Measurements from ENCODE around the gene ZNF433. TPM values are rescaled to one million over a fixed set of nuclear protein-coding genes. Genes with fewer than 3 reads are reported as not detected.
"Not testable (repeated sequence)": the region's sequence is repeated elsewhere in the genome, so short reads cannot be mapped to it uniquely, and the experiment has no call there.

Gene ZNF433
- total RNA-seq, 2 experiments from 2014 or later, result 0.60 to 0.95 TPM

GRCh38 chr19:12043752-12044422, 8.4 kb upstream of the ZNF433 start:
- H3K27me3 Mint-ChIP-seq (ENCODE audit: low read depth), result no peaks in the 10 kb centered on the region
- no peak overlapping the region for H3K27ac Mint-ChIP-seq
- peaks cover 44% of the 10 kb centered on the region for H3K9me3 Mint-ChIP-seq (ENCODE audit: insufficient read depth)
- H3K4me1 Mint-ChIP-seq (ENCODE audit: low read depth), result no peaks in the 10 kb centered on the region
- ATAC-seq (no peak), DNase-seq (no peak)
- no peak overlapping the region for H3K4me3 Mint-ChIP-seq
- CTCF ChIA-PET, result no interaction called here
- peaks cover 44% of the 10 kb centered on the region for H3K36me3 Mint-ChIP-seq (ENCODE audit: low read depth)
- POLR2A ChIA-PET, result no interaction called here

GRCh38 chr19:12042893-12043292, 7.4 kb upstream of the ZNF433 start:
- CTCF ChIA-PET, result interaction anchor here (1.4 kb wide), 1 partner anchor 79 kb away, joined by 3 read pairs; no protein-coding TSS in a partner anchor
- H3K27ac Mint-ChIP-seq, result no peak overlapping the region
- peaks cover 43% of the 10 kb centered on the region for H3K9me3 Mint-ChIP-seq (ENCODE audit: insufficient read depth)
- POLR2A ChIA-PET, result no interaction called here
- peaks cover 45% of the 10 kb centered on the region for H3K36me3 Mint-ChIP-seq (ENCODE audit: low read depth)
- DNase-seq (no peak), ATAC-seq (no peak)
- H3K27me3 Mint-ChIP-seq (ENCODE audit: low read depth), result no peaks in the 10 kb centered on the region
- H3K4me1 Mint-ChIP-seq (ENCODE audit: low read depth), result no peaks in the 10 kb centered on the region
- no peak overlapping the region for H3K4me3 Mint-ChIP-seq

- Mint-ChIP-seq H3K9me3 (ENCODE audit: insufficient read depth) (peaks cover 4% of the 10 kb centered on the region), H3K36me3 (ENCODE audit: low read depth) (peaks cover 15% of the 10 kb centered on the region), H3K4me1 (ENCODE audit: low read depth) (peaks cover 9% of the 10 kb centered on the region), H3K4me3 (no peak overlapping the region), H3K27ac (no peak overlapping the region), H3K27me3 (ENCODE audit: low read depth) (no peaks in the 10 kb centered on the region)
- ATAC-seq (no peak), DNase-seq (no peak)
- POLR2A ChIA-PET, result interaction anchor here (1.0 to 1.6 kb wide), 2 partner anchors 46 to 69 kb away, joined by 3 to 4 read pairs; no protein-coding TSS in a partner anchor
- CTCF ChIA-PET, result interaction anchor here (1.2 to 1.8 kb wide), 5 partner anchors 25 to 110 kb away, joined by 3 to 7 read pairs (median 4); partner anchors contain the start of gene ZNF700
Measured at GRCh38 chr19:12034620-12035019, 859 bp downstream of the ZNF433 start.

GRCh38 chr19:12034198-12034597, 1.3 kb downstream of the ZNF433 start:
- Mint-ChIP-seq H3K9me3 (ENCODE audit: insufficient read depth) (peaks cover 4% of the 10 kb centered on the region), H3K4me3 (no peak overlapping the region), H3K27me3 (ENCODE audit: low read depth) (no peaks in the 10 kb centered on the region), H3K27ac (no peak overlapping the region), H3K36me3 (ENCODE audit: low read depth) (peaks cover 15% of the 10 kb centered on the region), H3K4me1 (ENCODE audit: low read depth) (peaks cover 9% of the 10 kb centered on the region)
- DNase-seq (no peak), ATAC-seq (no peak)
- CTCF ChIA-PET, result interaction anchor here (1.2 to 1.8 kb wide), 3 partner anchors 25 to 71 kb away, joined by 3 to 5 read pairs (median 4); no protein-coding TSS in a partner anchor
- POLR2A ChIA-PET, result interaction anchor here (1.6 kb wide), 1 partner anchor 46 kb away, joined by 4 read pairs; no protein-coding TSS in a partner anchor

DNA sequence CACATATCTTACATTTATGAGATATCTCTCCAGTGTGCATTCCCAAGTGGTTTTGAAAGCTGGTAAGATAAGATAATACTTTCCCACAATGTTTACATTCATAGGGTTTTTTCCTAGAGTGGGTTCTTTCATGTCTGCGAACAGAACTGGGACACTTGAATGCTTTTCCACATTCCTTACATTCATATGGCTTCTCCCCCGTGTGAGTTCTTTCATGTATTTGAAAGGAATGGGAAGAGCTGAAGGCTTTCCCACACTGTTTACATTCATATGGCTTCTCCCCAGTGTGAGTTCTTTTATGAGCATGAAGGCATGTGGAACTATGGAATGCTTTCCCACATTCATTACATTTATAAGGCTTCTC, 19.7 kb downstream of the ZNF433 start:
- Mint-ChIP-seq H3K36me3 (ENCODE audit: low read depth) (peaks cover 65% of the 10 kb centered on the region), H3K27me3 (ENCODE audit: low read depth) (no peaks in the 10 kb centered on the region), H3K4me1 (ENCODE audit: low read depth) (no peaks in the 10 kb centered on the region), H3K9me3 (ENCODE audit: insufficient read depth) (peaks cover 49% of the 10 kb centered on the region), H3K27ac (no peak overlapping the region), H3K4me3 (no peak overlapping the region)
- no peak for DNase-seq
- no peak for ATAC-seq
- ChIA-PET CTCF (no interaction called here), POLR2A (interaction anchor here (0.6 kb wide), 1 partner anchor 64 kb away, joined by 3 read pairs; no protein-coding TSS in a partner anchor)

GRCh38 chr19:12015015-12015752, 20.3 kb downstream of the ZNF433 start:
- Mint-ChIP-seq H3K27me3 (ENCODE audit: low read depth) (no peaks in the 10 kb centered on the region), H3K27ac (no peak overlapping the region), H3K4me3 (no peak overlapping the region), H3K36me3 (ENCODE audit: low read depth) (peaks cover 68% of the 10 kb centered on the region), H3K9me3 (ENCODE audit: insufficient read depth) (peaks cover 49% of the 10 kb centered on the region), H3K4me1 (ENCODE audit: low read depth) (no peaks in the 10 kb centered on the region)
- ChIA-PET POLR2A (interaction anchor here (0.6 kb wide), 1 partner anchor 65 kb away, joined by 3 read pairs; no protein-coding TSS in a partner anchor), CTCF (no interaction called here)
- ATAC-seq (no peak), DNase-seq (no peak)

GRCh38 chr19:12000152-12000981, 35.1 kb downstream of the ZNF433 start:
- Mint-ChIP-seq H3K9me3 (ENCODE audit: insufficient read depth) (peaks cover 15% of the 10 kb centered on the region), H3K4me3 (no peak overlapping the region), H3K36me3 (ENCODE audit: low read depth) (peaks cover 51% of the 10 kb centered on the region), H3K4me1 (ENCODE audit: low read depth) (peaks cover 18% of the 10 kb centered on the region), H3K27ac (peak overlapping the region; percentile 67), H3K27me3 (ENCODE audit: low read depth) (no peaks in the 10 kb centered on the region)
- no peak for DNase-seq
- POLR2A ChIA-PET, result interaction anchor here (1.7 kb wide), 1 partner anchor 12 kb away, joined by 8 read pairs; no protein-coding TSS in a partner anchor
- CTCF ChIA-PET, result interaction anchor here (0.7 to 1.7 kb wide), 4 partner anchors 9 to 18 kb away, joined by 3 to 11 read pairs (median 4); no protein-coding TSS in a partner anchor
- ATAC-seq, result peak; percentile 63

DNA sequence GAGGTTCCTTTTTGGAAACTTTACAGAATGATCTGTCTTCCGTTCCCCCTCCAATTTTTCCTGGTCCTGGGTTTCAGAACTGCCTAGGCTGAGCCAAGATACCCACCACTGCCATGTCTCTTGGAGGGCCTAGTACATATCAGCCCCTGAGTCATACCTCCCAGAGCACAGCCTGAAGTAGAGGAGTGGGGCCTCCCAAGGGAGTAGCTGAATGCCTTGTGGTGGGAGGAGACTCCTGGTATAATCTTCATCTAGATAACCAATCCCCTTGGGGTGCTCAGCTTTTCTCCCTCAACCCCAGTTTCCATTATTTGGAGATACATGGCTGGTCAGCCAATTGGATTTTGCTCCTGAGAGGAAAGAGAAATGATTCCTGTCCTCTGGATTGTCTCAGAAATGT, 40.3 kb downstream of the ZNF433 start:
- Mint-ChIP-seq H3K27ac (no peak overlapping the region), H3K4me1 (ENCODE audit: low read depth) (peaks cover 23% of the 10 kb centered on the region), H3K27me3 (ENCODE audit: low read depth) (no peaks in the 10 kb centered on the region), H3K4me3 (no peak overlapping the region), H3K36me3 (ENCODE audit: low read depth) (peaks cover 57% of the 10 kb centered on the region), H3K9me3 (ENCODE audit: insufficient read depth) (peaks cover 15% of the 10 kb centered on the region)
- POLR2A ChIA-PET, result no interaction called here
- ATAC-seq, result no peak
- CTCF ChIA-PET, result no interaction called here
- DNase-seq, result no peak

DNA sequence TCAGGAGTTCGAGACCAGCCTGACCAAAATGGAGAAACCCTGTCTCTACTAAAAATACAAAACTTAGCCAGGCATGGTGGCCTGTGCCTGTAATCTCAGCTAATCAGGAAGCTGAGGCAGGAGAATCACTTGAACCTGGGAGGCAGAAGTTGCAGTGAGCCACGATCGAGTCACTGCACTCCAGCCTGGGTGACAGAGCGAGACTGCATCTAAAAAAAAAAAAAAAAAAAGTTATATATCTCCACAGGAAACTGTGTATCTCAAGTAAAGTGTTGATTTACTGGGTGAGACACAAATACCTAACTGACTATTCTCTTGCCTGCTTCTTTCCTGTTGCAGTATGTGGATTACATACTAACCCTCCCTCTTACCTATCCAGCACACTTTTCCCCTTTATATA, 43.6 kb downstream of the ZNF433 start:
- H3K27me3 Mint-ChIP-seq (ENCODE audit: low read depth); H3K4me3 Mint-ChIP-seq; H3K9me3 Mint-ChIP-seq (ENCODE audit: insufficient read depth); POLR2A ChIA-PET; DNase-seq; ATAC-seq; H3K27ac Mint-ChIP-seq: not testable (repeated sequence)
- CTCF ChIA-PET, result interaction anchor here (0.9 to 6.2 kb wide), 7 partner anchors 8 to 195 kb away, joined by 3 to 115 read pairs (median 5); partner anchors contain the start of gene ZNF700
- H3K36me3 Mint-ChIP-seq (ENCODE audit: low read depth), result peaks cover 44% of the 10 kb centered on the region
- peaks cover 27% of the 10 kb centered on the region for H3K4me1 Mint-ChIP-seq (ENCODE audit: low read depth)

DNA sequence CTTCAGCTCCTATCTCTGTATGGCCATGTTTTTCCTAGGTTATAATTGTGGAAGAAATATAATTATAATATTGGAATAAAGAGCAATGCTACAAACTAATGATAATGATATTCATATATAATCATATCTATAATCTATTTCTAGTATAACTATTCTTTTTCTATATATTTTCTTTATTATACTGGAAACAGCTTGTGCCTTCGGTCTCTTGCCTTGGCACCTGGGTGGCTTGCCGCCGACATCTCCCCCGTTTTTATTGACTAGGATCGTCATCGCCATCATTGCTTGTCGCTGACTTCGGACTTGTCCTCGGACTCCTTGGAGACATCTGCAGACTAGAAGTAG, 46.4 kb downstream of the ZNF433 start:
- Mint-ChIP-seq H3K36me3 (ENCODE audit: low read depth) (peaks cover 32% of the 10 kb centered on the region), H3K27ac (no peak overlapping the region), H3K9me3 (ENCODE audit: insufficient read depth) (no peaks in the 10 kb centered on the region), H3K27me3 (ENCODE audit: low read depth) (no peaks in the 10 kb centered on the region), H3K4me3 (peak overlapping the region; percentile 99), H3K4me1 (ENCODE audit: low read depth) (peaks cover 27% of the 10 kb centered on the region)
- POLR2A ChIA-PET, result interaction anchor here (0.6 to 3.8 kb wide), 9 partner anchors 10 to 484 kb away, joined by 3 to 53 read pairs (median 4); partner anchors contain the start of genes ZNF433, ZNF441, ZNF700 and ZNF763
- no peak for ATAC-seq
- DNase-seq, result no peak
- CTCF ChIA-PET, result interaction anchor here (1.0 to 6.2 kb wide), 15 partner anchors 8 to 191 kb away, joined by 3 to 115 read pairs (median 10); partner anchors contain the start of genes ZNF20, ZNF491, ZNF700 and ZNF763
